ENCODE data around the gene ZNF8.
"Not testable (repeated sequence)": the region's sequence is repeated elsewhere in the genome, so short reads cannot be mapped to it uniquely, and the experiment has no call there.

The ZNF8 gene

DNA sequence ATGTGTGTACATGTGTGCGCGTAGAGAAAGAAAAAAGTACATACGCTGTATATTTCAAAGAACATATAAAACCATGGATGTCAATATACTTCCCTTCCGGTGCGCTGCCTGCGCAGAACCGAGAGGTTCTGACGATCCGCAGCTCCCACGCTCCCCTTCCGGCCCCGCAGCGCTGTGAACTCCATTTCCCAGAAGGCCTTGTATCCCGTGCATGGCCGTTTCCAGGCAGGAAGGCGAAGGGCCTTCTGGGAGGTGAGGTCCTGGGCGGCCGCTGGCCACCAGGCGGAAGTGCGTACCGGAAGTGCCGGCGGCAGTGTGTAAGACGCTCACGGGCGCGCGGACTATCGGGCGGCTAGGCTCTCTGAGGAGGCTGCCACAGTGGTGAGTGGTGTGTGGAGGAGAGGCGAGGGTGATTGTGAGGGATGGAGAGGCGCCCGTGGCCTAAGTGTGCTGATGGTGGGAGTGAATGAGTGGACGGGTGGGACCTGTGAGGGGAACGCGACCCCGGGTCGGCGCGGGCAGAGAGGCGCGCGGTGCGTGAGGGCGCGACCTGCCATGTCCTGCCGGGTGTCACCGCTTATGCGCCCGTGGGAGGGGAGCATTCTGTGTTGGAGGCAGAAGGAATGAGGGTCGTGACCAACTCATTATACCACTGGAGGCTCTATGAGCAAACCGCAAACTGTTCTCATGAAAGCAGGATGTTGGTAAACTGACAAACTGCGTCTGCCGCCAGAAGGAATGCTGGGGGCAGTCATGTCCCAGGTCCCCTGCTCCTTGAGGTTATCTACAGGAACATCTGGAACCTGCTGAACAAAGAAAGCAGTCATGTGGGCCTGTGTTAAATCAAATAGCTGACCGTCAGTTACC, 26.5 kb downstream of the ZNF8 start, which contains the start of gene ERVK3-1:
ERVK3-1 (plus strand) TSS at position 313 of the 867 bp plus-strand sequence. CDS start 6,792 bp downstream, outside the sequence.
- 0 out of 2 replicates have a peak, but pooled peaks cover 2% of the 10 kb centered on the region for H4K20me1 ChIP-seq (ENCODE audit: low read depth, low read length)
- no peaks in the 10 kb centered on the region for H3K9me2 ChIP-seq (replicated peaks; ENCODE audit: insufficient read depth, low read length)
- no peaks in the 10 kb centered on the region for H3K9me3 ChIP-seq (ENCODE audit: insufficient read depth, low read length)
- H3K79me2 ChIP-seq (ENCODE audit: insufficient read depth, low read length) = peaks cover 41% of the 10 kb centered on the region
- peak within 1 kb of the TSS; percentile 74 for H3K9ac ChIP-seq (ENCODE audit: low read length)
- H3K4me3 ChIP-seq (ENCODE audit: insufficient read depth, low read length, poor library complexity, severe bottlenecking) = peak within 1 kb of the TSS; percentile 71
- no peak for TF ChIP-seq EZH2phosphoT487 (conservative IDR thresholded peaks at IDR 0.05; ENCODE audit: low read length)
- no peak for TF ChIP-seq CTCF (IDR thresholded peaks at IDR 0.05; ENCODE audit: insufficient read depth, low read length, poor library complexity, severe bottlenecking)
- H3K27me3 ChIP-seq (ENCODE audit: low read length) = no peaks in the 10 kb centered on the region
- peak within 1 kb of the TSS; percentile 93 for H3K4me2 ChIP-seq (ENCODE audit: low read depth, low read length, poor library complexity, severe bottlenecking)
- H2AFZ ChIP-seq (ENCODE audit: low read depth, low read length, severe bottlenecking) = peak within 1 kb of the TSS; percentile 92
- H3K27ac ChIP-seq (ENCODE audit: low read depth, low read length) = peak within 1 kb of the TSS; percentile 47
- H3F3A ChIP-seq (ENCODE audit: insufficient read depth) = peaks cover 16% of the 10 kb centered on the region
- H3K36me3 ChIP-seq (ENCODE audit: low read length) = peaks cover 24% of the 10 kb centered on the region

DNA sequence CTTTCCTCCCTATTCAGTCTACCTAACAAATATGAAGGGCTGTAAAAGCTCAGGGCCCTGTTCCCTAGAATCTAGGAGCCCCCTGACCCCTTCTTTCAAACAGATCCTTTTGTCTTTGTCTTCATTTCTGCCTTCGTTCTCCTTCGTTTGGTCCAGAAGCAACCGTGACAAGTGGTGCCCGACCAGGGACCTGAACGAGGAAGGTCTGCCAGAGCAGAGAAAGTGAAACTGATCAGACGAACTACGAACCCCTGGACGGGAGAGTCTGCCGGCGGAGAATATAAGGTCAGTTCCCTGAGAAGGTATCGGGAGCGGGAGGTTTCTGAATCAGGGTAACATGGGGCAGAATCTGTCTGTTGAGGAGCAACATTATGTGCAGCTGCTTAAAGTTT, 27.2 kb downstream of the ZNF8 start:
- Histone ChIP-seq H3K4me2 (ENCODE audit: low read depth, low read length, poor library complexity, severe bottlenecking) (peak overlapping the region; percentile 72), H3K9me2 (replicated peaks; ENCODE audit: insufficient read depth, low read length) (no peaks in the 10 kb centered on the region), H2AFZ (ENCODE audit: low read depth, low read length, severe bottlenecking) (no peak overlapping the region), H3K79me2 (ENCODE audit: insufficient read depth, low read length) (peaks cover 41% of the 10 kb centered on the region), H3F3A (ENCODE audit: insufficient read depth) (peaks cover 16% of the 10 kb centered on the region), H3K36me3 (ENCODE audit: low read length) (peaks cover 24% of the 10 kb centered on the region), H3K9me3 (ENCODE audit: insufficient read depth, low read length) (no peaks in the 10 kb centered on the region), H3K9ac (ENCODE audit: low read length) (peak overlapping the region; percentile 74), H3K27ac (ENCODE audit: low read depth, low read length) (peak overlapping the region; percentile 32; the same call in 1 of the 2 replicates), H3K27me3 (ENCODE audit: low read length) (no peaks in the 10 kb centered on the region), H4K20me1 (ENCODE audit: low read depth, low read length) (0 out of 2 replicates have a peak, but pooled peaks cover 2% of the 10 kb centered on the region), H3K4me3 (ENCODE audit: insufficient read depth, low read length, poor library complexity, severe bottlenecking) (peak overlapping the region; percentile 71)
- no peak for TF ChIP-seq EZH2phosphoT487 (conservative IDR thresholded peaks at IDR 0.05; ENCODE audit: low read length)
- no peak for TF ChIP-seq CTCF (IDR thresholded peaks at IDR 0.05; ENCODE audit: insufficient read depth, low read length, poor library complexity, severe bottlenecking)

DNA sequence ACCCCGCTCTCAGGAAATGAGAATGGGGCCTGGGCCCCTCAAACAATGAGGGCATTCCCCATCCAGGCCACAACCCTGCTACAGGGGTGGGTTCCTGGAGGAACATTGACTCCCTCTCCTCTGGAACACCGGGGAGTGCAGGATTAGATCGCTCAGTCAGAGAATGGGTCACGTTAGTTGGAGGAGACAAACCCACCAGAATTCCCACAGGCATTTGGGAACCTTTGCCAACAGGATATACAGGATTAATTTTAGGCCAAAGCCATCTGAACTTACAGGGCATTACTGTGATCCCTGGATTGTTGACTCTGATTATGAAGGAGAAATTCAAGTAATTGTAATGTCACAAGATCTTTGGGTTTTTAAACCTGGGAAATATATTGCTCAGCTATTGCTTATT, 29.0 kb downstream of the ZNF8 start:
- Histone ChIP-seq H3K9ac (ENCODE audit: low read length) (no peak overlapping the region), H2AFZ (ENCODE audit: low read depth, low read length, severe bottlenecking) (no peak overlapping the region), H3K27me3 (ENCODE audit: low read length) (no peaks in the 10 kb centered on the region), H3K9me3 (ENCODE audit: insufficient read depth, low read length) (no peaks in the 10 kb centered on the region), H3F3A (ENCODE audit: insufficient read depth) (peaks cover 8% of the 10 kb centered on the region; the same call in 1 of the 2 replicates), H3K27ac (ENCODE audit: low read depth, low read length) (no peak overlapping the region), H4K20me1 (ENCODE audit: low read depth, low read length) (peaks cover 2% of the 10 kb centered on the region; the same call in 1 of the 2 replicates), H3K79me2 (ENCODE audit: insufficient read depth, low read length) (peaks cover 51% of the 10 kb centered on the region), H3K4me2 (ENCODE audit: low read depth, low read length, poor library complexity, severe bottlenecking) (no peak overlapping the region), H3K9me2 (replicated peaks; ENCODE audit: insufficient read depth, low read length) (no peaks in the 10 kb centered on the region), H3K36me3 (ENCODE audit: low read length) (peaks cover 35% of the 10 kb centered on the region), H3K4me3 (ENCODE audit: insufficient read depth, low read length, poor library complexity, severe bottlenecking) (no peak overlapping the region)
- no peak for TF ChIP-seq CTCF (IDR thresholded peaks at IDR 0.05; ENCODE audit: insufficient read depth, low read length, poor library complexity, severe bottlenecking)

DNA sequence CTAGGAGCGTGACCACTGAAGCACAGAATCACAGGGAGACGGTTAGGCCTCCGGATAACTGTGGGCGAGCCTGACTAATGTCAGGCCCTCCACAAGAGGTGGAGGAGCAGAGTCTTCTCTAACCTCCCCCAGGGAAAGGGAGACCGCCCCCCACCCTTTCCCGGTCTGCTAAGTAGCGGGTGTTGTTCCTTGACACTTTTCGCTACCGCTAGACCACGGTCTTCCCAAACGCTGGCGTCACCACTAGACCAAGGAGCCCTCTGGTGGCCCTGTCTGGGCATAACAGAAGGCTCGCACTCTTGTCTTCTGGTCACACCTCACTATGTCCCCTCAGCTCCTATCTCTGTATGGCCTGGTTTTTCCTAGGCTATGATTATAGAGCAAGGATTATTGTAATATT, 31.9 kb downstream of the ZNF8 start:
- H3K27me3 ChIP-seq (ENCODE audit: low read length); H3K9me2 ChIP-seq (replicated peaks; ENCODE audit: insufficient read depth, low read length); H3F3A ChIP-seq (ENCODE audit: insufficient read depth); H3K27ac ChIP-seq (ENCODE audit: low read depth, low read length); H4K20me1 ChIP-seq (ENCODE audit: low read depth, low read length); H3K4me3 ChIP-seq (ENCODE audit: insufficient read depth, low read length, poor library complexity, severe bottlenecking); H3K9me3 ChIP-seq (ENCODE audit: insufficient read depth, low read length); H3K9ac ChIP-seq (ENCODE audit: low read length); H2AFZ ChIP-seq (ENCODE audit: low read depth, low read length, severe bottlenecking); H3K4me2 ChIP-seq (ENCODE audit: low read depth, low read length, poor library complexity, severe bottlenecking): not testable (repeated sequence)
- peaks cover 38% of the 10 kb centered on the region for H3K79me2 ChIP-seq (ENCODE audit: insufficient read depth, low read length)
- H3K36me3 ChIP-seq (ENCODE audit: low read length) = peaks cover 42% of the 10 kb centered on the region
